ENCODE measurements around the gene CIBAR2. TPM values are rescaled to one million over a fixed set of nuclear protein-coding genes. Genes with fewer than 3 reads are reported as not detected.

CIBAR2 gene
- total RNA-seq, 2 experiments from 2014 or later: not detected

DNA sequence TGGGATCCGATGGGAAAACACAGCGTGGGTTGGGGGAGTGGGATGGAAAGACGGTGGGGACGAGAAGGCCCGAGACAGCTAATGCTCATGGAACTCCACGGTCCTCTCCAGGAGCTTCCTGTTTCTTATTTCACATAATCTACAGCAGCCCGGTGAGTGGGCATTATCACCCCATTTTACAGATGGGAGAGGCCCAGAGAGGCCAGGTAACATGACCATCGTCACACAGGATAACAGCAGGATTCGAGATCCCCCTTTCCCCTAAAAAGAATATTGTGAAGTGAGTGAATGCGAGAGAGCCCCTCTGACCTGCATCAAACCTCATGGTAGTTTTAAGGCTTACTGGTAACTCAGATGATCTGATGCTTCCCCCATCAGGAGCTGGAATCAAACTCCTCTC, 12.0 kb downstream of the CIBAR2 start:
- Mint-ChIP-seq H3K27me3 (no peaks in the 10 kb centered on the region), H3K9me3 (no peaks in the 10 kb centered on the region), H3K4me3 (no peak overlapping the region), H3K27ac (no peak overlapping the region), H3K4me1 (ENCODE audit: low read depth) (peaks cover 31% of the 10 kb centered on the region), H3K36me3 (ENCODE audit: low read depth) (no peaks in the 10 kb centered on the region)
- no peak for DNase-seq
- POLR2A ChIA-PET: no interaction called here
- CTCF ChIA-PET: interaction anchor here (1.8 to 2.2 kb wide), 2 partner anchors 14 kb away, joined by 5 to 13 read pairs; no protein-coding TSS in a partner anchor
- TF ChIP-seq, protein P1, sequence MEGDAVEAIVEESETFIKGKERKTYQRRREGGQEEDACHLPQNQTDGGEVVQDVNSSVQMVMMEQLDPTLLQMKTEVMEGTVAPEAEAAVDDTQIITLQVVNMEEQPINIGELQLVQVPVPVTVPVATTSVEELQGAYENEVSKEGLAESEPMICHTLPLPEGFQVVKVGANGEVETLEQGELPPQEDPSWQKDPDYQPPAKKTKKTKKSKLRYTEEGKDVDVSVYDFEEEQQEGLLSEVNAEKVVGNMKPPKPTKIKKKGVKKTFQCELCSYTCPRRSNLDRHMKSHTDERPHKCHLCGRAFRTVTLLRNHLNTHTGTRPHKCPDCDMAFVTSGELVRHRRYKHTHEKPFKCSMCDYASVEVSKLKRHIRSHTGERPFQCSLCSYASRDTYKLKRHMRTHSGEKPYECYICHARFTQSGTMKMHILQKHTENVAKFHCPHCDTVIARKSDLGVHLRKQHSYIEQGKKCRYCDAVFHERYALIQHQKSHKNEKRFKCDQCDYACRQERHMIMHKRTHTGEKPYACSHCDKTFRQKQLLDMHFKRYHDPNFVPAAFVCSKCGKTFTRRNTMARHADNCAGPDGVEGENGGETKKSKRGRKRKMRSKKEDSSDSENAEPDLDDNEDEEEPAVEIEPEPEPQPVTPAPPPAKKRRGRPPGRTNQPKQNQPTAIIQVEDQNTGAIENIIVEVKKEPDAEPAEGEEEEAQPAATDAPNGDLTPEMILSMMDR (IDR thresholded peaks at IDR 0.05): no peak
- intact Hi-C loops (cut with micrococcal nuclease): no loop called here
- ATAC-seq: no peak

DNA sequence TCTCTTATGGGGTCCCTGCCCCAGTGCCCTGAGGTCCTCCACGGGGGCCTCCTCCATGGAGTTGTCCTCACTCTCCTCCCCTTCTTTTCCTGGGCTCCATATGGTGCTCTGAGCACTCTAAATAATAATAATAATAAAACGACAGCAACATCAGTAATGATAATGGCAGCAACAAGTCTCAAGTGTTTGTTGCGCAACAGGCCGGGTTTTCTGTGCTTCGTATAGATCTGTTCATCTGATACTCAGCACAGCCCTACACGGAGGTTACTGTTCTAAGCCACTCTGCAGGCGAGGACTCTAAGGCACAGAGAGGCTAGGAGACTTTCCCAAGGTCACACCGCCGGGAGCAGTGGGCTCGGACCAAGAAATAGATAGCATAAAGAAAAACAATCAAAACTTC, 13.7 kb downstream of the CIBAR2 start:
- ChIA-PET POLR2A (no interaction called here), CTCF (interaction anchor here (1.4 to 1.7 kb wide), 2 partner anchors 16 to 93 kb away, joined by 4 read pairs; no protein-coding TSS in a partner anchor)
- H3K9me3 Mint-ChIP-seq: no peaks in the 10 kb centered on the region
- H3K4me1 Mint-ChIP-seq (ENCODE audit: low read depth): peaks cover 15% of the 10 kb centered on the region
- H3K27me3 Mint-ChIP-seq: no peaks in the 10 kb centered on the region
- no peaks in the 10 kb centered on the region for H3K36me3 Mint-ChIP-seq (ENCODE audit: low read depth)
- H3K27ac Mint-ChIP-seq: no peak overlapping the region
- ATAC-seq (no peak), DNase-seq (no peak)
- intact Hi-C loops (cut with micrococcal nuclease): no loop called here
- H3K4me3 Mint-ChIP-seq: no peak overlapping the region
- TF ChIP-seq, protein P1 (IDR thresholded peaks at IDR 0.05): no peak

DNA sequence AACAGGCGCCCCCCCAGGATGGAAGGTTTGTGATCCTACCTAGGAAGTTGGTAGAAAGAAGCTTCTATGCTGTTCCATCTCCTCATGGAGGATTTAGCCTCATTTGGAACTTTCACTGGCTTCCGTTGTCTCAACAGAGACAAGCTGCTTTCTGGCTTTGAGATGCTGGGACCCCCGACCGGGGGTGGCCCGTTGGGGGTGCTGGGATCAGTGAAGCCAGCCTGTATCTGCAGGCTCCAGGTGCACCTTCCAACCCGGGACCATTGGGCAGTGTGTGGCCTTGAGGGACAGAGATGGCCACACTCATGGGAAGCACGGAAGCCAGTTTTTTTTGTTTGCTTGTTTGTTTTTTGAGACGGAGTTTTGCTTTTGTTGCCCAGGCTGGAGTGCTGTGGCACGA, 15.4 kb downstream of the CIBAR2 start:
- Mint-ChIP-seq H3K4me1 (ENCODE audit: low read depth) (peaks cover 5% of the 10 kb centered on the region), H3K36me3 (ENCODE audit: low read depth) (no peaks in the 10 kb centered on the region), H3K4me3 (no peak overlapping the region), H3K27ac (no peak overlapping the region), H3K27me3 (no peaks in the 10 kb centered on the region), H3K9me3 (no peaks in the 10 kb centered on the region)
- DNase-seq (no peak), ATAC-seq (no peak)
- intact Hi-C loops (cut with micrococcal nuclease): no loop called here
- ChIA-PET POLR2A (no interaction called here), CTCF (interaction anchor here (0.9 kb wide), 1 partner anchor 10 kb away, joined by 3 read pairs; no protein-coding TSS in a partner anchor)
- TF ChIP-seq, protein P1 (IDR thresholded peaks at IDR 0.05): no peak

DNA sequence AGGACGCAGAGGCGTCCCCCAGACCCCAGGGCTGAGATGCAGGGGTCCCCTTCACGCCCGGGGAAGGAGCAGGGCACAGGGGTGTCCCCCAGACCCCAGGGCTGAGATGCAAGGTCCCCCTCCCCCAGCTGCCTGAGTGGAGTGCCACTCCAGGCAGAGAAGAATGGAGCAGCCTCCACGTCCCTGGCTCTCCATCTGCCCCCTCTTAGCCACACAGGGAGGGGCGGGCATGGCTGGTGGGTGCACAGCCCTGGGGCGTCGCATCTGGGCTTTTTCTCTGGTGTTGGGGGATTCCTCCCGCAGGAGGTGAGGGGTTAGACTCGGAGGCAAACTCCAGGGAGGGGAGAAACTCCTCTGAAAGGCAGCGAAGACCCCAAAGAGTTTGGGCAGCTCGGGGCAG, 17.5 kb downstream of the CIBAR2 start:
- DNase-seq (no peak), ATAC-seq (no peak)
- TF ChIP-seq, protein P1 (IDR thresholded peaks at IDR 0.05): no peak
- CTCF ChIA-PET: interaction anchor here (1.1 kb wide), 1 partner anchor 8 kb away, joined by 3 read pairs; no protein-coding TSS in a partner anchor
- POLR2A ChIA-PET: no interaction called here
- Mint-ChIP-seq H3K9me3 (no peaks in the 10 kb centered on the region), H3K27me3 (no peaks in the 10 kb centered on the region), H3K27ac (no peak overlapping the region), H3K4me3 (no peak overlapping the region), H3K36me3 (ENCODE audit: low read depth) (no peaks in the 10 kb centered on the region), H3K4me1 (ENCODE audit: low read depth) (peaks cover 14% of the 10 kb centered on the region)
- intact Hi-C loops (cut with micrococcal nuclease): no loop called here

DNA sequence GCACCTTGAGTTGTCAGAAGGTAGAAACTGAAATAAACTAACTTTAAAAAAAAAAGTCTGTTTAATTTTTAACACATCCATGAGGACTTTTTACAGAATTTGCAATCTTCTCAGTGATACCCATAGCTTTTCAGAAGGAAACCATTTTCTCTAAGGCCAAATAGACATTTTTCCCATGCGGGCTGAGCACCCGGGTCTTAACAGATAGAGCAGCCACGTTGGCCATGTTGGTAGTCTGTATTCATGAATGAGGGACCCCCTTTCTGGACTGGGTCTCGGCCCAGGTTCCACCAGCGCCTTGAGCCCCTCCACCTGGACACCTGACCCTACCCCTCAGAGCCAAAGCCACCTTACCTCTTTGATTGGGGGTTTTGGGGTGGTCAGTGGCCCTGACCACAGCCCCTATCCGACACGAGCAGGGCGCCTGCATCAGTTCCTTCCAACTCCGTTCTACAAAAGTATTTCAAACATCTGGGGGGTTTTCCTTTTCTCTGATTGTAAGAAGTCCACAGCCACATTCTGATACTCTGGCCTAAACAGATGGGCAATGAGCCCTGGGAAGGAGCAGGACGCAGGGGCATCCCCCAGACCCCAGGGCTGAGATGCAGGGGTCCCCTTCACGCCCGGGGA, 18.0 kb downstream of the CIBAR2 start:
- Mint-ChIP-seq H3K27me3 (no peaks in the 10 kb centered on the region), H3K36me3 (ENCODE audit: low read depth) (no peaks in the 10 kb centered on the region), H3K9me3 (no peaks in the 10 kb centered on the region), H3K4me1 (ENCODE audit: low read depth) (peaks cover 14% of the 10 kb centered on the region), H3K27ac (no peak overlapping the region), H3K4me3 (no peak overlapping the region)
- ATAC-seq: no peak
- ChIA-PET POLR2A (no interaction called here), CTCF (no interaction called here)
- no peak for DNase-seq
- intact Hi-C loops (cut with micrococcal nuclease): no loop called here
- TF ChIP-seq, protein P1 (IDR thresholded peaks at IDR 0.05): no peak
